Activated CD8-positive, alpha-beta memory T cell treated with anti-CD3 and anti-CD28 coated beads, Interleukin-2, amount 50 U/mL, for 1 hour (primary cell): ENCODE measurements around the gene MAML3.

Experiments used
- DNase-seq: peaks from one replicate; pipeline ENCODE4 v3.0.0-alpha.2; 2020; ENCODE audit errors: extremely low read depth

The MAML3 gene

GRCh38 chr4:140003876-140004548 is 150.0 kb downstream of the MAML3 start:
- DNase-seq, result no peak

- no peak for DNase-seq
These were observed 153.8 kb downstream of the MAML3 start for GRCh38 chr4:140000232-140000631.

- no peak for DNase-seq
These were observed 164.9 kb downstream of the MAML3 start for GRCh38 chr4:139988863-139989765.

- no peak for DNase-seq
These were observed 166.5 kb downstream of the MAML3 start for GRCh38 chr4:139987502-139987850.

GRCh38 chr4:139986689-139987501 is 167.1 kb downstream of the MAML3 start:
- no peak for DNase-seq

- no peak for DNase-seq
These were observed 167.9 kb downstream of the MAML3 start for GRCh38 chr4:139986106-139986505.

- no peak for DNase-seq
These were observed 168.6 kb downstream of the MAML3 start for GRCh38 chr4:139985401-139985800.

GRCh38 chr4:139984471-139984870 is 169.5 kb downstream of the MAML3 start:
- DNase-seq, result no peak

GRCh38 chr4:139978692-139979091 is 175.3 kb downstream of the MAML3 start:
- DNase-seq, result no peak

- DNase-seq, result no peak
These were observed 176.0 kb downstream of the MAML3 start for GRCh38 chr4:139977838-139978609.

- DNase-seq, result no peak
These were observed 178.1 kb downstream of the MAML3 start for GRCh38 chr4:139975830-139976272.

- DNase-seq, result no peak
These were observed 180.4 kb downstream of the MAML3 start for GRCh38 chr4:139973616-139974015.

GRCh38 chr4:139973015-139973414 is 181.0 kb downstream of the MAML3 start:
- DNase-seq, result no peak

- no peak for DNase-seq
These were observed 181.7 kb downstream of the MAML3 start for GRCh38 chr4:139972305-139972704.

GRCh38 chr4:139971111-139971510 is 182.9 kb downstream of the MAML3 start:
- DNase-seq, result no peak

GRCh38 chr4:139969635-139970266 is 184.2 kb downstream of the MAML3 start:
- DNase-seq, result no peak

GRCh38 chr4:139968831-139969230 is 185.2 kb downstream of the MAML3 start:
- no peak for DNase-seq

GRCh38 chr4:139966383-139966782 is 187.6 kb downstream of the MAML3 start:
- no peak for DNase-seq

GRCh38 chr4:139965789-139966188 is 188.2 kb downstream of the MAML3 start:
- no peak for DNase-seq

GRCh38 chr4:139963708-139964107 is 190.3 kb downstream of the MAML3 start:
- no peak for DNase-seq

- DNase-seq, result no peak
These were observed 191.8 kb downstream of the MAML3 start for GRCh38 chr4:139962130-139962684.
